HepG2 (cell line): Measurements from ENCODE around the gene CDK6. TPM values are rescaled to one million over a fixed set of nuclear protein-coding genes. Genes with fewer than 3 reads are reported as not detected.

Experiments
- ATAD3A ChIP-seq: sonication (generic); formaldehyde crosslinking; IDR thresholded peaks from 2 replicates; pipeline ENCODE4 v1.4.0; 2020; ENCODE audit warnings: missing genetic modification reagents
- BORCS8-MEF2B ChIP-seq: sonication (generic); formaldehyde crosslinking; IDR thresholded peaks from 2 replicates; pipeline ENCODE4 v1.8.0; 2022; ENCODE audit warnings: mild to moderate bottlenecking, missing genetic modification reagents
- CEBPG ChIP-seq: IDR thresholded peaks from 2 replicates; pipeline ENCODE4 v1.6.1; 2016
- EP300 ChIP-seq, 3 experiments: sonication (generic) in 1 of 3; formaldehyde crosslinking in 1 of 3; IDR thresholded peaks; 2 replicates each; pipeline versions ENCODE4 v1.5.1 to v1.6.1; 2011 to 2020; ENCODE audit warnings: low read depth in 2 of 3, low read length in 2 of 3, borderline replicate concordance in 1 of 3, improper control_type of control experiment in 1 of 3, mild to moderate bottlenecking in 1 of 3, missing genetic modification reagents in 1 of 3, moderate library complexity in 1 of 3
- FOXJ3 ChIP-seq: sonication (generic); formaldehyde crosslinking; IDR thresholded peaks from 2 replicates; pipeline ENCODE4 v1.4.0; 2020; ENCODE audit warnings: missing genetic modification reagents, mild to moderate bottlenecking, borderline replicate concordance
- KDM5A ChIP-seq: fragments of 200-600 bp; sonication (generic); IDR thresholded peaks from 2 replicates; pipeline ENCODE4 v1.7.0; 2018; ENCODE audit warnings: antibody characterized with exemption, mild to moderate bottlenecking, low read length, borderline replicate concordance
- KLF16 ChIP-seq, 2 experiments: sonication (generic) in 1 of 2; formaldehyde crosslinking in 1 of 2; IDR thresholded peaks; 2 replicates each; pipeline versions ENCODE4 v1.6.1 to v1.8.0; 2016 to 2023; ENCODE audit warnings: missing genetic modification reagents in 2 of 2, missing compliant biosample characterization in 1 of 2
- MXI1 ChIP-seq: IDR thresholded peaks from 3 replicates; pipeline ENCODE4 v1.6.1; 2012; ENCODE audit warnings: low read depth, low read length, inconsistent platforms, borderline replicate concordance
- NR2F2 ChIP-seq: IDR thresholded peaks from 2 replicates; pipeline ENCODE4 v1.6.1; 2012; ENCODE audit warnings: low read depth, inconsistent platforms, borderline replicate concordance
- NR2F6 ChIP-seq, 2 experiments: IDR thresholded peaks; 2 replicates each; pipeline ENCODE4 v1.6.1; 2016; ENCODE audit warnings: antibody characterized with exemption in 1 of 2, mild to moderate bottlenecking in 1 of 2
- POLR2A ChIP-seq, 2 experiments: IDR thresholded peaks; 2 replicates each; pipeline ENCODE4 v1.6.1; 2011; ENCODE audit warnings: low read depth in 2 of 2, low read length in 2 of 2, mild to moderate bottlenecking in 1 of 2, moderate library complexity in 1 of 2; ENCODE audit not compliant: insufficient read depth in 1 of 2
- RCOR2 ChIP-seq: IDR thresholded peaks from 2 replicates; pipeline ENCODE4 v1.6.1; 2016; ENCODE audit warnings: missing biosample characterization, missing genetic modification reagents
- SIN3B ChIP-seq: fragments of 150-350 bp; IDR thresholded peaks from 2 replicates; pipeline ENCODE4 v1.6.1; 2014; ENCODE audit warnings: low read length
- SP1 ChIP-seq, 2 experiments: fragments of 450-650 bp in 1 of 2; sonication (generic) in 1 of 2; formaldehyde crosslinking in 1 of 2; IDR thresholded peaks; 2 replicates each; pipeline versions ENCODE4 v1.4.0 to v1.6.1; 2016 to 2020; ENCODE audit warnings: missing genetic modification reagents in 1 of 2
- SSRP1 ChIP-seq: IDR thresholded peaks from 2 replicates; pipeline ENCODE4 v1.6.1; 2016; ENCODE audit warnings: control low read depth
- TRIM24 ChIP-seq: sonication (generic); formaldehyde crosslinking; IDR thresholded peaks from 2 replicates; pipeline ENCODE4 v1.8.0; 2022; ENCODE audit warnings: mild to moderate bottlenecking, missing genetic modification reagents
- TSC22D2 ChIP-seq: sonication (generic); formaldehyde crosslinking; IDR thresholded peaks from 2 replicates; pipeline ENCODE4 v1.5.1; 2020; ENCODE audit warnings: missing genetic modification reagents, mild to moderate bottlenecking, borderline replicate concordance
- ZBTB20 ChIP-seq: sonication (generic); formaldehyde crosslinking; IDR thresholded peaks from 2 replicates; pipeline ENCODE4 v1.8.1; 2023; ENCODE audit warnings: missing genetic modification reagents, low read depth, mild to moderate bottlenecking, borderline replicate concordance
- ZFY ChIP-seq: sonication (generic); formaldehyde crosslinking; IDR thresholded peaks from 2 replicates; pipeline ENCODE4 v1.4.0; 2020; ENCODE audit warnings: missing genetic modification reagents
- ZNF703 ChIP-seq: sonication (generic); formaldehyde crosslinking; IDR thresholded peaks from 2 replicates; pipeline ENCODE4 v1.5.1; 2020; ENCODE audit warnings: missing genetic modification reagents, mild to moderate bottlenecking, moderate library complexity, borderline replicate concordance
- ZNF768 ChIP-seq: sonication (generic); formaldehyde crosslinking; IDR thresholded peaks from 2 replicates; pipeline ENCODE4 v1.4.0; 2020; ENCODE audit warnings: missing genetic modification reagents
- ZSCAN31 ChIP-seq: sonication (generic); formaldehyde crosslinking; IDR thresholded peaks from 2 replicates; pipeline ENCODE4 v1.5.0; 2020; ENCODE audit warnings: low read depth, mild to moderate bottlenecking, missing genetic modification reagents
- polyA plus RNA-seq, 8 experiments: library from polyadenylated mRNA; depleted of rRNA in 3 of 8; stranded (reverse) in 7 of 8; unstranded in 1 of 8; fragments of >200 nt; fragmentation: Illumina TruSeq in 4 of 8; extraction: Trizol in 4 of 8; gene quantifications; 2 replicates each; pipeline versions ENCODE4 v1.2.1 to v1.2.3, GENCODE V29; 2011 to 2016; ENCODE audit warnings: low read depth in 4 of 8, missing spikeins in 1 of 8, mixed read lengths in 1 of 8; ENCODE audit not compliant: insufficient read depth in 1 of 8
- total RNA-seq, 5 experiments: library from RNA; depleted of rRNA; stranded (reverse); fragments of >200 nt; fragmentation: Illumina TruSeq; extraction: Trizol; gene quantifications; 2 replicates each; pipeline ENCODE4 v1.2.3, GENCODE V29; 2016; ENCODE audit warnings: low read depth in 1 of 5
- TF ChIP-seq, protein P1 (sequence below): sonication (generic); formaldehyde crosslinking; IDR thresholded peaks from 2 replicates; pipeline ENCODE4 v1.5.0; 2020; ENCODE audit warnings: mild to moderate bottlenecking, missing genetic modification reagents
- TF ChIP-seq, protein P2 (sequence below): sonication (generic); formaldehyde crosslinking; conservative IDR thresholded peaks from 2 replicates; pipeline ENCODE4 v1.5.0; 2020; ENCODE audit warnings: missing genetic modification reagents
- TF ChIP-seq, protein P3 (sequence below): sonication (generic); formaldehyde crosslinking; IDR thresholded peaks from 2 replicates; pipeline ENCODE4 v1.4.0; 2020; ENCODE audit warnings: missing genetic modification reagents

The CDK6 gene
- total and polyA plus RNA-seq, 2 of the 13 experiments (the other 11 are each of a cell fraction or from before 2014, with no cell fraction given) = 34.6 to 90.8 TPM

DNA sequence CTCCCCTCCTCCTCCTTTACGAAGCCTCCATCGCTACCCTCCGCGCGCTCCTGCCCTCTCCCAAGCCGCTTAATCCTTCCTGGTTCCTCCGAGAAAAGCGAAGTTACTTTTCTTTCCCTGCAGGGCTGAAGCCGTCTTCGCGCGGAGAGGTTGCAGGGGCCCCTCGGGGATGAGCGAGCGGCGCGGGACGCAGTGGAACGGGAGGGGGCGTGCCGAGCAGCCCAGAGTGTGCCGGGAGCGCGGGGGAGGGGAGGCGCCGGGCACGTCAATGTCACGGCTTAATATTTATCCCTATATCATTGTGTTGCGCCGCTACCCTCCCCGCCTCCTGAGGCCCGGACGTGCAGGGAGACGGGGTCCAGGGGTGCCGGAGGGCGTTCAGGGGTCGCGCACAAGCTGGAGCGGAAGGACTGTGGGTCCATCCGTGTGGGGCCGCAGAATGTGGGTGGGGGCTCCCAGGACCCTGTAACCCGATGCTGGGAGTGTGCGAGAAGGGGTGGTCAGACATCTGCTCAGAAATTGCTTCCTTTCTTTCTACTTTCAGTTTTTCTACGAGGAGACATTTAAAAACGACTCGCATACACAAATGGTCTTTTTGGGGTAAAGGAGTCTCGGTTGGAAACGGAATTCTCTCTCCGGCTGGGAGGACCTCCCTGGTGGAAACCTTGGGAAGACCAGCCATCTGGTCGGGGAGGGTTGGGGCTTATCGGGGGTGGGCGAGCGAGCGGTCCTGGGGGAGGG, 2.4 kb downstream of the CDK6 start (continued):
- TF ChIP-seq ZBTB20 (CRISPR knock-in tag) = 0 out of 2 replicates have a peak, but pooled peaks have one; percentile 23
- TF ChIP-seq FOXJ3 (CRISPR knock-in tag) = 0 out of 2 replicates have a peak, but pooled peaks have one; percentile 47
- no peak for TF ChIP-seq TSC22D2 (CRISPR knock-in tag)
- TF ChIP-seq MXI1 = peak; percentile 78; the same call in 1 of the 3 replicates
- peak; percentile 13; the same call in 1 of the 2 replicates for TF ChIP-seq ZFY
- TF ChIP-seq SP1 (IDR thresholded peaks at IDR 0.05) = no peak
- TF ChIP-seq SP1 (CRISPR knock-in tag; IDR thresholded peaks at IDR 0.05) = peak; percentile 38; the same call in 1 of the 2 replicates
- TF ChIP-seq NR2F2 = 0 out of 2 replicates have a peak, but pooled peaks have one; percentile 13
- TF ChIP-seq ZNF703 (CRISPR knock-in tag) = 0 out of 2 replicates have a peak, but pooled peaks have one; percentile 48
- TF ChIP-seq, protein P1, sequence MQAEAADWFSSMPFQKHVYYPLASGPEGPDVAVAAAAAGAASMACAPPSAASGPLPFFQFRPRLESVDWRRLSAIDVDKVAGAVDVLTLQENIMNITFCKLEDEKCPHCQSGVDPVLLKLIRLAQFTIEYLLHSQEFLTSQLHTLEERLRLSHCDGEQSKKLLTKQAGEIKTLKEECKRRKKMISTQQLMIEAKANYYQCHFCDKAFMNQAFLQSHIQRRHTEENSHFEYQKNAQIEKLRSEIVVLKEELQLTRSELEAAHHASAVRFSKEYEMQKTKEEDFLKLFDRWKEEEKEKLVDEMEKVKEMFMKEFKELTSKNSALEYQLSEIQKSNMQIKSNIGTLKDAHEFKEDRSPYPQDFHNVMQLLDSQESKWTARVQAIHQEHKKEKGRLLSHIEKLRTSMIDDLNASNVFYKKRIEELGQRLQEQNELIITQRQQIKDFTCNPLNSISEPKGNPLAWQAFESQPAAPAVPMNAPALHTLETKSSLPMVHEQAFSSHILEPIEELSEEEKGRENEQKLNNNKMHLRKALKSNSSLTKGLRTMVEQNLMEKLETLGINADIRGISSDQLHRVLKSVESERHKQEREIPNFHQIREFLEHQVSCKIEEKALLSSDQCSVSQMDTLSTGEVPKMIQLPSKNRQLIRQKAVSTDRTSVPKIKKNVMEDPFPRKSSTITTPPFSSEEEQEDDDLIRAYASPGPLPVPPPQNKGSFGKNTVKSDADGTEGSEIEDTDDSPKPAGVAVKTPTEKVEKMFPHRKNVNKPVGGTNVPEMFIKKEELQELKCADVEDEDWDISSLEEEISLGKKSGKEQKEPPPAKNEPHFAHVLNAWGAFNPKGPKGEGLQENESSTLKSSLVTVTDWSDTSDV (CRISPR knock-in tag) = peak; percentile 83; the same call in 1 of the 2 replicates
- peak; percentile 32 for TF ChIP-seq NR2F6 (IDR thresholded peaks at IDR 0.05)
- TF ChIP-seq NR2F6 (CRISPR knock-in tag; IDR thresholded peaks at IDR 0.05) = peak; percentile 75
- peak; percentile 67 to 70 for TF ChIP-seq POLR2A (IDR thresholded peaks at IDR 0.05; ENCODE audit: insufficient read depth in 1 of 2, low read depth in 2 of 2, low read length in 2 of 2)
- no peak for TF ChIP-seq SIN3B
- TF ChIP-seq, protein P2, sequence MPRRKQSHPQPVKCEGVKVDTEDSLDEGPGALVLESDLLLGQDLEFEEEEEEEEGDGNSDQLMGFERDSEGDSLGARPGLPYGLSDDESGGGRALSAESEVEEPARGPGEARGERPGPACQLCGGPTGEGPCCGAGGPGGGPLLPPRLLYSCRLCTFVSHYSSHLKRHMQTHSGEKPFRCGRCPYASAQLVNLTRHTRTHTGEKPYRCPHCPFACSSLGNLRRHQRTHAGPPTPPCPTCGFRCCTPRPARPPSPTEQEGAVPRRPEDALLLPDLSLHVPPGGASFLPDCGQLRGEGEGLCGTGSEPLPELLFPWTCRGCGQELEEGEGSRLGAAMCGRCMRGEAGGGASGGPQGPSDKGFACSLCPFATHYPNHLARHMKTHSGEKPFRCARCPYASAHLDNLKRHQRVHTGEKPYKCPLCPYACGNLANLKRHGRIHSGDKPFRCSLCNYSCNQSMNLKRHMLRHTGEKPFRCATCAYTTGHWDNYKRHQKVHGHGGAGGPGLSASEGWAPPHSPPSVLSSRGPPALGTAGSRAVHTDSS (CRISPR knock-in tag) = no peak
- no peak for TF ChIP-seq TRIM24 (CRISPR knock-in tag)
- no peak for TF ChIP-seq ATAD3A
- peak in 1 of 2 experiments; percentile 44; a peak in 1 of 4 replicates for TF ChIP-seq EP300 (IDR thresholded peaks at IDR 0.05; ENCODE audit: low read depth in 2 of 2, low read length in 2 of 2)
- peak; percentile 40; the same call in 1 of the 2 replicates for TF ChIP-seq EP300 (CRISPR knock-in tag; IDR thresholded peaks at IDR 0.05; ENCODE audit: borderline replicate concordance)
- TF ChIP-seq CEBPG (CRISPR knock-in tag) = 0 out of 2 replicates have a peak, but pooled peaks have one; percentile 10
- peak; percentile 43; the same call in 1 of the 2 replicates for TF ChIP-seq KDM5A
- TF ChIP-seq, protein P3, sequence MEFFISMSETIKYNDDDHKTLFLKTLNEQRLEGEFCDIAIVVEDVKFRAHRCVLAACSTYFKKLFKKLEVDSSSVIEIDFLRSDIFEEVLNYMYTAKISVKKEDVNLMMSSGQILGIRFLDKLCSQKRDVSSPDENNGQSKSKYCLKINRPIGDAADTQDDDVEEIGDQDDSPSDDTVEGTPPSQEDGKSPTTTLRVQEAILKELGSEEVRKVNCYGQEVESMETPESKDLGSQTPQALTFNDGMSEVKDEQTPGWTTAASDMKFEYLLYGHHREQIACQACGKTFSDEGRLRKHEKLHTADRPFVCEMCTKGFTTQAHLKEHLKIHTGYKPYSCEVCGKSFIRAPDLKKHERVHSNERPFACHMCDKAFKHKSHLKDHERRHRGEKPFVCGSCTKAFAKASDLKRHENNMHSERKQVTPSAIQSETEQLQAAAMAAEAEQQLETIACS (CRISPR knock-in tag) = peak; percentile 39; the same call in 1 of the 2 replicates
- TF ChIP-seq ZNF768 (CRISPR knock-in tag) = peak; percentile 48; the same call in 1 of the 2 replicates
- no peak for TF ChIP-seq BORCS8-MEF2B (CRISPR knock-in tag)
- TF ChIP-seq ZSCAN31 (CRISPR knock-in tag) = no peak
- no peak for TF ChIP-seq SSRP1 (CRISPR knock-in tag)
- peak; percentile 43 to 92; a peak in 2 of 4 replicates for TF ChIP-seq KLF16 (CRISPR knock-in tag; IDR thresholded peaks at IDR 0.05)
- TF ChIP-seq RCOR2 (CRISPR knock-in tag) = no peak; the same call in 1 of the 2 replicates
